Left ventricle myocardium inferior (tissue), 1 donor: Measurements from ENCODE around the gene ATXN10. TPM values are rescaled to one million over a fixed set of nuclear protein-coding genes. Genes with fewer than 3 reads are reported as not detected.
"Not testable (repeated sequence)": the region's sequence is repeated elsewhere in the genome, so short reads cannot be mapped to it uniquely, and the experiment has no call there.

ENCODE experiments used
- DNase-seq: peaks from one replicate; pipeline ENCODE4 v3.0.0-alpha.2; 2020
- H3K27ac ChIP-seq: fragments of 200-600 bp; replicated peaks from 2 replicates; pipeline ENCODE4 v1.8.0; 2021
- H3K27me3 ChIP-seq: fragments of 200-600 bp; 2 replicates; pipeline ENCODE4 v1.8.0; 2021; ENCODE audit warnings: low read depth
- H3K36me3 ChIP-seq: fragments of 200-600 bp; 2 replicates; pipeline ENCODE4 v1.8.0; 2021
- H3K4me1 ChIP-seq: fragments of 200-600 bp; 2 replicates; pipeline ENCODE4 v1.8.0; 2021
- H3K4me3 ChIP-seq: fragments of 200-600 bp; 2 replicates; pipeline ENCODE4 v1.8.0; 2021; ENCODE audit warnings: mild to moderate bottlenecking, moderate library complexity
- H3K9me3 ChIP-seq: fragments of 200-600 bp; replicated peaks from 2 replicates; pipeline ENCODE4 v1.8.0; 2021
- intact Hi-C: fragments of 100-400 bp; cut with micrococcal nuclease; formaldehyde crosslinking; loops from one replicate; pipeline ENCODE4 v1.11.0; 2022
- total RNA-seq: library from RNA; stranded (reverse); fragmentation: NEBNext Ultra II Directional; extraction: Animal tissue kit (Norgen Biotek cat#: 25700); gene quantifications from one replicate; pipeline ENCODE4 v1.2.1, GENCODE V29; 2021
- TF ChIP-seq, protein P1 (sequence below): fragments of 200-600 bp; IDR thresholded peaks from 2 replicates; pipeline ENCODE4 v1.8.0; 2021; ENCODE audit warnings: antibody characterized with exemption, mild to moderate bottlenecking, borderline replicate concordance
- donor health status: DM: no; HTN: yes; CAD: no; lungs with severe emphysema.

ATXN10 gene
- total RNA-seq, 1 donor from 2014 or later: 148 TPM

DNA sequence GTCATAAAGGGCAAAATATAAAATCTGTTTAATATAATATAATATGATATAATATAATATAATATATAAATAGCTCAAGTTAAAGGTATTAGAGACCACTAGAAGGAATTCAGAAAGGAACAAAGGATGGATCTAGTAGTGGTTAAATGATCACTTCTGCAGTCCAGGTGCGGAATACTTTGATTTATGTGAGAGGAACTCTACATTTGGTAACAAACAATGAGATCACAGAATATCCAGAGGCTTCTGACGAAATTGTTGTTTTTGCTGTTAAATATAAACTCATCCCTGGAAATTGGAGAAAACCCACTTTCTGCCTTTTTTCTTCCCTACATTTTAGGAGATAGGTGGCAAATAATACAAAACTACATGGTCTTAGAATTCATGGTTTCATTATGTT is 36.0 kb downstream of the ATXN10 start:
- intact Hi-C loops: no loop called here
- TF ChIP-seq, protein P1, sequence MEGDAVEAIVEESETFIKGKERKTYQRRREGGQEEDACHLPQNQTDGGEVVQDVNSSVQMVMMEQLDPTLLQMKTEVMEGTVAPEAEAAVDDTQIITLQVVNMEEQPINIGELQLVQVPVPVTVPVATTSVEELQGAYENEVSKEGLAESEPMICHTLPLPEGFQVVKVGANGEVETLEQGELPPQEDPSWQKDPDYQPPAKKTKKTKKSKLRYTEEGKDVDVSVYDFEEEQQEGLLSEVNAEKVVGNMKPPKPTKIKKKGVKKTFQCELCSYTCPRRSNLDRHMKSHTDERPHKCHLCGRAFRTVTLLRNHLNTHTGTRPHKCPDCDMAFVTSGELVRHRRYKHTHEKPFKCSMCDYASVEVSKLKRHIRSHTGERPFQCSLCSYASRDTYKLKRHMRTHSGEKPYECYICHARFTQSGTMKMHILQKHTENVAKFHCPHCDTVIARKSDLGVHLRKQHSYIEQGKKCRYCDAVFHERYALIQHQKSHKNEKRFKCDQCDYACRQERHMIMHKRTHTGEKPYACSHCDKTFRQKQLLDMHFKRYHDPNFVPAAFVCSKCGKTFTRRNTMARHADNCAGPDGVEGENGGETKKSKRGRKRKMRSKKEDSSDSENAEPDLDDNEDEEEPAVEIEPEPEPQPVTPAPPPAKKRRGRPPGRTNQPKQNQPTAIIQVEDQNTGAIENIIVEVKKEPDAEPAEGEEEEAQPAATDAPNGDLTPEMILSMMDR: no peak
- DNase-seq: no peak
- H3K36me3 ChIP-seq: peaks cover 25% of the 10 kb centered on the region
- H3K27me3 ChIP-seq: no peaks in the 10 kb centered on the region
- H3K9me3 ChIP-seq: no peaks in the 10 kb centered on the region
- H3K4me3 ChIP-seq: no peak overlapping the region
- peak overlapping the region; percentile 6 for H3K27ac ChIP-seq
- H3K4me1 ChIP-seq: peaks cover 60% of the 10 kb centered on the region

DNA sequence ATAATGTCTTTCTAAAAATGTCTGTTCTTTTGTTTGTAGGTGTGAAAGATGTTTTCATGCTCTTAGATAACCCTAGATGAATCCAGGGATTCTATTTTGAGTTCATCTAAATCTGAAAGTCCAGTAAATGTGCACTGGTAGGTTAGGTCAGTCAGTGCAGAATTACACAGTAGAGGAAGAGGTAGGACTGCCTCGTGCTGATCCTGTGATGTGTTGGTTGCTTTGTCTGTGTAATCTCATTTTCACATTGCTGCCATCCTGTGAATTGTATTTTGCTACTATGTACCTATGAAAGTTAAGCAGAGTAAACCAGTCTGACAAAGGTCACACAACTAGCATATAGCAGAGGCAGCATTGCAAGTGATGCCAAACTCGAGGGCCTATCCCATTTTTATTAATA is 36.5 kb downstream of the ATXN10 start:
- Histone ChIP-seq H3K27me3 (no peaks in the 10 kb centered on the region), H3K9me3 (no peaks in the 10 kb centered on the region), H3K4me1 (peaks cover 63% of the 10 kb centered on the region), H3K4me3 (no peak overlapping the region), H3K36me3 (peaks cover 20% of the 10 kb centered on the region), H3K27ac (peak overlapping the region; percentile 6)
- intact Hi-C loops: no loop called here
- TF ChIP-seq, protein P1: no peak
- DNase-seq: no peak

DNA sequence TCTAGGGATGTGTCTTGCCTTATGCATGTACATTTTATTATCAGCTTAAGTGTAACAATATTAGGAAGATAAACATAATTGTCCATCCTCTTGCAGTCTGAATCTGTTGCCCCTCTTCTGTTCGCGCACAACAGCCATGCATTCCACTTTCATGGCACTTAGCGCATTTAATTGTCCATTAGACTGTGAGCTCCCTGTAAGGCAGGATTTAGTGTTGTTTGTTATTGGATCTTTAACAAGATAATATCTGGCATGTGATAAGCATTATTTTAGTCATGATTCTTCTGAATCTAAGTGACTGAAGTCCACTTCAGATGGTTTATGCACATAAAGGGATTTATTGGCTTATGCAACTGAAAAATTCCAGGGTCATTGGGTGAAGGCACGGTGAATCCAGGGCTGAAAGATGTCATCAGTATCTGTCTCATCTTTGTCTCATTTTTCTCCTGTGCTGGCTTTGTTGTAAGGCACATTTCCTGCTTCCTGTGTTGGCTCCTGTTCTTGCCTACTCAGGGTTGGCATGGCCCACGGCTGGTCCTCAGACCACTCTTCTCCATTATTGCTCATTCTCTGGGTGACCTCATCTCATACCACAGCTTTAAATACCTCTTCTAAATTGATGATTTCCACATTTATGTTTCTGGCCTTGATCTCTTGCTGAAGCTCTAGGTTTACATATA is 37.6 kb downstream of the ATXN10 start:
- H3K4me1 ChIP-seq: peaks cover 56% of the 10 kb centered on the region
- intact Hi-C loops: no loop called here
- no peak overlapping the region for H3K27ac ChIP-seq
- DNase-seq: no peak
- H3K9me3 ChIP-seq: no peaks in the 10 kb centered on the region
- peaks cover 10% of the 10 kb centered on the region for H3K36me3 ChIP-seq
- H3K4me3 ChIP-seq: no peak overlapping the region
- TF ChIP-seq, protein P1: no peak
- H3K27me3 ChIP-seq: no peaks in the 10 kb centered on the region

DNA sequence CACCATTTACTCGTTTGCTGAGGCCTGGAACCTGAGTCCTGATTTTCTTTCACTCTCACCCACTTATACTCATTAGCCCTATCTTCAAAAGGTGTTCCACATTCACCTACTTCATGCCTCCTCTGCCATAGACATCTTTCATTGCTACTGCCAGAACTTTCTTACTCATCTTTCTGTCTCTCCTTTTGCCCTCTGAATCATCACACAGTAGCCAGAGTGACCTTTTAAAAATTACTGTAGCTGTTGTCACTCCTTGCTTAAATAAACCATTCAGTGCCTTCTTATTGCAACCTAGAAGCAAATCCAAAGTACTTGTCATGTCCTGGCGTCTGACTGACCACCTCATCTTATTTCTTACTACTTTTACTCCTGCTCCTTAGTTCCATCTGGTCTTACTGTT is 38.2 kb downstream of the ATXN10 start:
- Histone ChIP-seq H3K9me3 (no peaks in the 10 kb centered on the region), H3K27ac (no peak overlapping the region), H3K4me3 (no peak overlapping the region), H3K36me3 (peaks cover 4% of the 10 kb centered on the region), H3K4me1 (peaks cover 54% of the 10 kb centered on the region), H3K27me3 (no peaks in the 10 kb centered on the region)
- DNase-seq: no peak
- intact Hi-C loops: no loop called here
- TF ChIP-seq, protein P1: no peak

DNA sequence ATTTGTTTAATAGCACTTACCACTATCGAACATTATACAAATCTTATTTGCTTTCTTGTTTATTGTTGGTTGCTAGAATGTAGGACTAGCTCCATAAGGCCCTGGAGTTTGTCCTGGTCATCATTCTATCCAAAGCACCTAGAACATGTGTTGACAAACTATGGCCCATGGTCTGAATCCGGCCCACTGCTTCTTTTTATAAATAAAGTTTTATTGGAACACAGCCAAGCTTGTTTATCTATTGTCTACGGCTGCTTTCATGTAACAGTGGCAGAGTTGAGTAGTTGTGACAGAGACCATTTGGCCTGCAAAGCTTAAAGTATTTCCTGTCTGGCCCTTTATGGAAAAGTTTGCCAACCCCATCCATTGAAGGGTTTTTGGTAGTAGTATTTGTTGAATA is 38.8 kb downstream of the ATXN10 start:
- intact Hi-C loops: no loop called here
- peaks cover 4% of the 10 kb centered on the region for H3K36me3 ChIP-seq
- TF ChIP-seq, protein P1: no peak
- DNase-seq: no peak
- H3K4me1 ChIP-seq: peaks cover 54% of the 10 kb centered on the region
- no peak overlapping the region for H3K4me3 ChIP-seq
- H3K27ac ChIP-seq: no peak overlapping the region
- no peaks in the 10 kb centered on the region for H3K9me3 ChIP-seq
- H3K27me3 ChIP-seq: no peaks in the 10 kb centered on the region

DNA sequence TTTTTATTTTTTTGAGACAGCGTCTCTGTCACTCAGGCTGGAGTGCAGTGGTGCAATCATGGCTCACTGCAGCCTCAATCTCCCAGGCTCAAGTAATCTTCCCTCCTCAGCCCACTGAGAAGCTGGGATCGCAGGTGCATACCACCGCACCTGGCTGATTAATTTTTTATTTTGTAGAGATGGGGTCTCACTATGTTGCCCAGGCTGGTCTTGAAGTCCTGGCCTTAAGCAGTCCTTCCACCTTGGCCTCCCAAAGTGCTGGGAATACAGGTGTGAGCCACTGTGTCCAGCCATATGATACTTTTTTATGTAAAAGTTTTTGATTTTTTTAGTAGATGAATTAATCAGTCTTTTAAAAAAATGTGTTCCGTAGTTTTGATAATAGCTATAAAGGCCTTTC is 42.8 kb downstream of the ATXN10 start:
- H3K9me3 ChIP-seq, H3K27me3 ChIP-seq, H3K27ac ChIP-seq, intact Hi-C loops, DNase-seq, H3K4me3 ChIP-seq: not testable (repeated sequence)
- H3K4me1 ChIP-seq: peaks cover 28% of the 10 kb centered on the region
- peaks cover 21% of the 10 kb centered on the region for H3K36me3 ChIP-seq
